COLO829 (cell line): ENCODE results near the gene LLGL2.
A peak's percentile ranks its signal among the peaks of the same experiment; 100 is the strongest.
"Not testable (repeated sequence)": the region's sequence is repeated elsewhere in the genome, so short reads cannot be mapped to it uniquely, and the experiment has no call there.

ENCODE experiments used
- DNase-seq: peaks from one replicate; pipeline ENCODE4 v3.0.0; 2012; ENCODE audit warnings: low spot score

LLGL2 gene

GRCh38 chr17:75507733-75508719 is 17.5 kb upstream of the LLGL2 start:
- no peak for DNase-seq

- no peak for DNase-seq
Observed at GRCh38 chr17:75508931-75509361, 16.6 kb upstream of the LLGL2 start.

- DNase-seq: no peak
Observed at GRCh38 chr17:75509528-75510258, 15.8 kb upstream of the LLGL2 start.

GRCh38 chr17:75511270-75511609 is 14.3 kb upstream of the LLGL2 start:
- no peak for DNase-seq

GRCh38 chr17:75511610-75512575 is 13.6 kb upstream of the LLGL2 start:
- DNase-seq: no peak

GRCh38 chr17:75512926-75513640 is 12.4 kb upstream of the LLGL2 start:
- no peak for DNase-seq

GRCh38 chr17:75513641-75514000 is 11.9 kb upstream of the LLGL2 start:
- DNase-seq: no peak

- no peak for DNase-seq
Observed at GRCh38 chr17:75514299-75514918, 11.1 kb upstream of the LLGL2 start.

GRCh38 chr17:75514919-75515495 is 10.5 kb upstream of the LLGL2 start:
- no peak for DNase-seq

GRCh38 chr17:75515496-75516254 is 9.8 kb upstream of the LLGL2 start, which contains the start of gene CASKIN2:
Gene CASKIN2, minus strand, starts transcription at chr17:75515537. Its CDS starts 1,733 bp downstream, at chr17:75513804.
- DNase-seq: peak; percentile 92

GRCh38 chr17:75516255-75516618 is 9.3 kb upstream of the LLGL2 start, which contains the start of gene TSEN54:
Gene TSEN54, plus strand, starts transcription at chr17:75516528. Its CDS starts 33 bp downstream, at chr17:75516561.
- DNase-seq: peak; percentile 89

GRCh38 chr17:75516619-75517296 is 8.7 kb upstream of the LLGL2 start:
- no peak for DNase-seq

GRCh38 chr17:75517297-75517865 is 8.1 kb upstream of the LLGL2 start:
- DNase-seq: no peak

- DNase-seq: no peak
Observed at GRCh38 chr17:75518201-75518600, 7.3 kb upstream of the LLGL2 start.

GRCh38 chr17:75518983-75519537 is 6.4 kb upstream of the LLGL2 start:
- DNase-seq: no peak

- DNase-seq: not testable (repeated sequence)
Observed at GRCh38 chr17:75520413-75520812, 5.1 kb upstream of the LLGL2 start.

- no peak for DNase-seq
Observed at GRCh38 chr17:75521290-75521689, 4.2 kb upstream of the LLGL2 start.
